Choroid plexus epithelial cell (primary cell): Measurements from ENCODE around the gene ZSWIM8.
"Not testable (repeated sequence)": the region's sequence is repeated elsewhere in the genome, so short reads cannot be mapped to it uniquely, and the experiment has no call there.

ENCODE experiments used
- DNase-seq: peaks from one replicate; pipeline ENCODE4 v3.0.0-alpha.2; 2010; ENCODE audit warnings: low read depth
- H3K4me3 ChIP-seq: 2 replicates; pipeline ENCODE4 v1.5.1; 2011; ENCODE audit warnings: low read depth, mild to moderate bottlenecking, control low read depth, low read length, moderate library complexity
- TF ChIP-seq, protein P1 (sequence below): conservative IDR thresholded peaks from 2 replicates; pipeline ENCODE4 v1.5.1; 2011; ENCODE audit warnings: low read depth, mild to moderate bottlenecking, control low read depth, inconsistent platforms, low read length, moderate library complexity

ZSWIM8 gene, protein sequence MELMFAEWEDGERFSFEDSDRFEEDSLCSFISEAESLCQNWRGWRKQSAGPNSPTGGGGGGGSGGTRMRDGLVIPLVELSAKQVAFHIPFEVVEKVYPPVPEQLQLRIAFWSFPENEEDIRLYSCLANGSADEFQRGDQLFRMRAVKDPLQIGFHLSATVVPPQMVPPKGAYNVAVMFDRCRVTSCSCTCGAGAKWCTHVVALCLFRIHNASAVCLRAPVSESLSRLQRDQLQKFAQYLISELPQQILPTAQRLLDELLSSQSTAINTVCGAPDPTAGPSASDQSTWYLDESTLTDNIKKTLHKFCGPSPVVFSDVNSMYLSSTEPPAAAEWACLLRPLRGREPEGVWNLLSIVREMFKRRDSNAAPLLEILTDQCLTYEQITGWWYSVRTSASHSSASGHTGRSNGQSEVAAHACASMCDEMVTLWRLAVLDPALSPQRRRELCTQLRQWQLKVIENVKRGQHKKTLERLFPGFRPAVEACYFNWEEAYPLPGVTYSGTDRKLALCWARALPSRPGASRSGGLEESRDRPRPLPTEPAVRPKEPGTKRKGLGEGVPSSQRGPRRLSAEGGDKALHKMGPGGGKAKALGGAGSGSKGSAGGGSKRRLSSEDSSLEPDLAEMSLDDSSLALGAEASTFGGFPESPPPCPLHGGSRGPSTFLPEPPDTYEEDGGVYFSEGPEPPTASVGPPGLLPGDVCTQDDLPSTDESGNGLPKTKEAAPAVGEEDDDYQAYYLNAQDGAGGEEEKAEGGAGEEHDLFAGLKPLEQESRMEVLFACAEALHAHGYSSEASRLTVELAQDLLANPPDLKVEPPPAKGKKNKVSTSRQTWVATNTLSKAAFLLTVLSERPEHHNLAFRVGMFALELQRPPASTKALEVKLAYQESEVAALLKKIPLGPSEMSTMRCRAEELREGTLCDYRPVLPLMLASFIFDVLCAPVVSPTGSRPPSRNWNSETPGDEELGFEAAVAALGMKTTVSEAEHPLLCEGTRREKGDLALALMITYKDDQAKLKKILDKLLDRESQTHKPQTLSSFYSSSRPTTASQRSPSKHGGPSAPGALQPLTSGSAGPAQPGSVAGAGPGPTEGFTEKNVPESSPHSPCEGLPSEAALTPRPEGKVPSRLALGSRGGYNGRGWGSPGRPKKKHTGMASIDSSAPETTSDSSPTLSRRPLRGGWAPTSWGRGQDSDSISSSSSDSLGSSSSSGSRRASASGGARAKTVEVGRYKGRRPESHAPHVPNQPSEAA (N-terminal part only)

DNA sequence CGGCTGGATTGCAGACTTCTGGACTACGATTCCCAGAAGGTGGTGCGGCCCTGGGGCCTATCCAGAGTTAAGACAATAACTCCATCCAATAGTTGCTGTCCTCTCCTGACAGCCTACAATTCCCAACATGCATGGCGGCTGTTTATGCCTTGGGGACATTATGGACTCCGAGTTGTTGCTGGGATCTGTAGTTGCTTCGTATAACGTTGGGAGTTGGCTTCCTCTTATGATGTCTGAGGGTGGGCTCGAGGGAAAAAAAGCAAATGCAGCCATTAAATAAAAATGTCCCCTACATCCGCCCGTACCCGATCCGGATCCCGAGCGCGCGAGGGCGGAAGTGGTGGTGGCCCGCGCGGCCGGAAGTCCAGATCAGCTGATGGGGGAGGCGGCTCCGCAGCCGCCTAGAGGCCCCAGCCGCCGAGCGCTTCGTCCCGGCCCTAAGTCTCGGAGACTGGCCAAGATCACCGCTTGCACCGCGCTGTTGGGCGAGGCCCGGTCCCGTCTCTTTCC lies at the start of gene ZSWIM8:
Gene ZSWIM8, plus strand, starts transcription at position 396 of the 510 bp plus-strand sequence. CDS start 273 bp downstream, outside the sequence.
- TF ChIP-seq, protein P1, sequence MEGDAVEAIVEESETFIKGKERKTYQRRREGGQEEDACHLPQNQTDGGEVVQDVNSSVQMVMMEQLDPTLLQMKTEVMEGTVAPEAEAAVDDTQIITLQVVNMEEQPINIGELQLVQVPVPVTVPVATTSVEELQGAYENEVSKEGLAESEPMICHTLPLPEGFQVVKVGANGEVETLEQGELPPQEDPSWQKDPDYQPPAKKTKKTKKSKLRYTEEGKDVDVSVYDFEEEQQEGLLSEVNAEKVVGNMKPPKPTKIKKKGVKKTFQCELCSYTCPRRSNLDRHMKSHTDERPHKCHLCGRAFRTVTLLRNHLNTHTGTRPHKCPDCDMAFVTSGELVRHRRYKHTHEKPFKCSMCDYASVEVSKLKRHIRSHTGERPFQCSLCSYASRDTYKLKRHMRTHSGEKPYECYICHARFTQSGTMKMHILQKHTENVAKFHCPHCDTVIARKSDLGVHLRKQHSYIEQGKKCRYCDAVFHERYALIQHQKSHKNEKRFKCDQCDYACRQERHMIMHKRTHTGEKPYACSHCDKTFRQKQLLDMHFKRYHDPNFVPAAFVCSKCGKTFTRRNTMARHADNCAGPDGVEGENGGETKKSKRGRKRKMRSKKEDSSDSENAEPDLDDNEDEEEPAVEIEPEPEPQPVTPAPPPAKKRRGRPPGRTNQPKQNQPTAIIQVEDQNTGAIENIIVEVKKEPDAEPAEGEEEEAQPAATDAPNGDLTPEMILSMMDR = no peak
- DNase-seq = peak; percentile 98
- H3K4me3 ChIP-seq = peak within 1 kb of the TSS; percentile 94

DNA sequence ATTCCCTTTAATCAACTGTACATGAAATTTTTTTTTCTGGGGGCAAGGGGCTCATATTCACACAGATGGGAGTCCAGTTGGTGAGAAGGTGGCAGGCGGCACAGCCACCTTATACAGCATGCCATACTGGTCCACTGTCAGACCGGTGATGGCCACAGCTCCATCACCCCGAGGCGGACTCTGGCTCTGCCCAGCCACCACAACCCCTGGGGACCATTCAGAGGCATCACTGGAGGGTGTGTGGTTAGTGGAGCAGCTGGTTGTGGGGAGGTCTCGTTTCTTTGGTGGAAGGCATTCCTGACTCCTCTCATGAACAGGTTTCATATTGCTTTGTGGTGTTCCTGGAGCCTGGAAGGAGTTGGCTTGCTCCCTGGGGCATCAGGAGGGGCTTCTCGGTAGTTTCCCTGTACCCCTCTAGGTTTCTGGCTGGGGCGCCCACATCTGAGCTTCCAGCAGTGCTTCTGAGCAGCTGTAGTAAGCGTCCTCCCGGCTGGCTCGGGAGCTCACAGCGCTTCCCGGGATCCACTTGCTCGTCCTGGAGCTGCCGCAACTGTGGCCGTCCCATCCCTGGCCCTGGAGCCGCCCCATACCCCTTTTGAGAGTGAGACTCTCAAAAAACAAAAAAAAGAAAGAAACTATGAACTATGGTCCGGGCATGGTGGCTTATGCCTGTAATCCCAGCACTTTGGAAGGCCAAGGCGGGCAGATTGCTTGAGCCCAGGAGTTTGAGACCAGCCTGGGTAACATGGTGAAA lies 44.7 kb upstream of the ZSWIM8 start:
- not testable (repeated sequence) for DNase-seq

DNA sequence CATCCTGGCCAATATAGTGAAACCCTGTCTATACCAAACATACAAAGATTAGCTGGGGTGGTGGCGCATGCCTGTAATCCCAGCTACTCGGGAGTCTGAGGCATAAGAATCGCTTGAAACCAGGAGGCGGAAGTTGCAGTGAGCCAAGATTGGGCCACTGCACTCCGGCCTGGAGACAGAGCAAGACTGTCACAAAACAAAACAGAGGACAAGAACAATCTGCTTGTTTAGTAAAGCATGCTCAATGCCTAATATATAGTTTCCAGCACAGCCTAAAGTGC lies 43.0 kb upstream of the ZSWIM8 start:
- TF ChIP-seq, protein P1 = no peak
- no peak for DNase-seq
- H3K4me3 ChIP-seq = no peak overlapping the region

More for the DNA sequence above, 44.7 kb upstream of the ZSWIM8 start:
- H3K4me3 ChIP-seq = not testable (repeated sequence)

DNA sequence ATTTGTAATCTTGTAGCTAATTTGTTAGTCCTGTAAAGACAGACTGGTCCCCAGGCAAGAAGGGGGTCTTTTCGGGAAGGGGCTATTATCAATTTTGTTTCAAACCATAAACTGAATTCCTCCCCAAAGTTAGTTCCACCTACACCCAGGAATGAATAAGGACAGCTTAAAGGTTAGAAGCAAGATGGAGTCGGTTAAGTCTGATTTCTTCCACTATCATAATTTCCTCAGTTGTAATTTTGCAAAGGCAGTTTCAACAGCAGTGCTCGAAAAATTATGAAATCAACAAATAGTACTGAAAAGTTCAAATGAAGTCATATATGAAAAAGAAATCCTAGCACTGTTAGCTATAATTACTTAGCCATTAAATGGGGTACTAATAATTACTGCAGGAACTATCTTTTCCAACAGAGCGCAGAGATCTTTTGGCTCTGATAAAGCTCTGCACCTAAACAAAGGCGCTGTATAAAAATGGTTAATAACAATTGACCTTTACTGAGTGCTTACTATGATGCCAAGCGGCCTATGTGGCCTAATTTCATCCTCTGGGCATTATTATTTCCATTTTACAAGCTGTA lies 42.0 kb upstream of the ZSWIM8 start:
- H3K4me3 ChIP-seq = peak overlapping the region; percentile 77
- TF ChIP-seq, protein P1 = no peak
- DNase-seq = no peak

DNA sequence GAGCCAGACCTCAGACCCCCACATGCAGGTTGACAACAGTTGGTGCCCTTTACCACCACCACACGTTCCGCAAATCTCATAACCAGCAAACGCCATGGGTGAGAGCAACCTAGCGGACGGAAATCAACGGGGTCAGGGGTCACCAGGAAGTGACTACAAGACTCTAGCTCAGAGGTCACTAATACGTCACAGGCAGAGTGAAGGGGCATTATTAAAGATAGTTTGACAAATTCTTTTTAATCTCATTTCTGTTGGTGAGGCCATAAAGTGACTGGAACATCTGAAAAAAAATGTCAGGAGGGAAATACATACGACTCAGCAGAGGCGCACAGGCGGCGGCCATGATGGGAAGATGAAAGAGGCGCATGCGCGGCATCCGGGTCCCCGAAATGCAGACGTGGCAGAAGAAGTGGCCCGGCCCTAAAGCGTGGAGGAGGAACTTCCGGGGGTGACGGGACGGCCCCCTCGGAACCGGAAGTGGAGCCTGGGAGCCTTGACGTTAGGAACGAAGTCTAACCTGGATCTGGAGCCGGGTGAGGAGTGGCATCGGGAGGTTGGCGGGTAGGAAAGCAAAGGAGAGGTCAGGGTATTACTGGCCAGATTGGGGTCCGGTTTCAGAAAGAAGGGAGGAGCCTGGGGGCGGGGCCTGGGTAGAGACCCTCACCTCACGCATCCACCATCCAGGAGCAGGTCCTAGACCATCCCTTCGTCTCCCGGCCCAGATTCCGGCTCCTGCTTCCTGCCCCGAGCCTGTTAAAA lies 41.3 kb upstream of the ZSWIM8 start, which contains the start of gene SEC24C:
Gene SEC24C, plus strand, starts transcription at position 468 of the 759 bp plus-strand sequence. CDS start 2,461 bp downstream, outside the sequence.
- TF ChIP-seq, protein P1 = peak; percentile 17
- H3K4me3 ChIP-seq = peak within 1 kb of the TSS; percentile 77
- DNase-seq = peak; percentile 98

DNA sequence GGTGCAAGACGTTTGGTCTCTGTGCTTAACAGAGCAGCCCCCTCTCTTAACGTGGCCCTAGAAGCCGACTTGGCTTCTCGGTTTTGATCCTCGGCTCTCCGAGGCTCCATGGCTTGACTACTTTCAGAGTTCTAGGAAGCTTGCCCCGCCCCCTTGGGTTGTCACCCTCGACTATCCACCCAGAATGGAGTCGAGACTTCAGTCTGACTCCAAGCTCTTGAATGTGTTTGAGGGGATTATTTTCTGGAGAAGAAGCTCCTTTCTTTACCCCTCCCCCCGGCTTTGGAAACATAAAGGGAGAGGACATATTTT lies 40.8 kb upstream of the ZSWIM8 start:
- TF ChIP-seq, protein P1 = no peak
- DNase-seq = peak; percentile 78
- H3K4me3 ChIP-seq = peak overlapping the region; percentile 77
